Putamen (tissue), 1 donor: ENCODE measurements around the gene FGD2.

Experiments
- DNase-seq: peaks from one replicate; pipeline ENCODE4 v3.0.0-alpha.2; 2016; ENCODE audit warnings: low spot score

The FGD2 gene

GRCh38 chr6:36970892-36971842, 34.3 kb upstream of the FGD2 start:
- DNase-seq = no peak

GRCh38 chr6:36971921-36972673, 33.4 kb upstream of the FGD2 start:
- DNase-seq = no peak

DNA sequence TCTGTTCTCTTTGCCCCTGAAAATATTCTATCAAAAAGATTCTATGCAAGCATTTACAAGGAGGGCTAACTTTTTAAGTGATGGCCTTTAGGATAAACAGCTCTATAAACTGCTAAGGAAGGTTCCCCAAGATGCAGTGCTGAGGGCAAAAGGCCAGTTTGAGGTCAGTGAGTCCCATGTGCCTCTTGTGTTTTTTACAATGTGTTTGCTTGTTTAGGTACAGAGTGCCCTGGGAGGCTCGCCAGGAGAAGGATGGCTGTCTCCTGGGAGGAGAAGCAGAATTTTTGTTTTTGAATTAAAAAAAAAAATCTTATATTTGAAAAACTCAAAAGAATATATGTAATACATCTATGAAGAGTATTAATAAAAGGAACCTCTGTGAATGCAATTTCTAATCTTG, 32.3 kb upstream of the FGD2 start:
- DNase-seq = no peak

DNA sequence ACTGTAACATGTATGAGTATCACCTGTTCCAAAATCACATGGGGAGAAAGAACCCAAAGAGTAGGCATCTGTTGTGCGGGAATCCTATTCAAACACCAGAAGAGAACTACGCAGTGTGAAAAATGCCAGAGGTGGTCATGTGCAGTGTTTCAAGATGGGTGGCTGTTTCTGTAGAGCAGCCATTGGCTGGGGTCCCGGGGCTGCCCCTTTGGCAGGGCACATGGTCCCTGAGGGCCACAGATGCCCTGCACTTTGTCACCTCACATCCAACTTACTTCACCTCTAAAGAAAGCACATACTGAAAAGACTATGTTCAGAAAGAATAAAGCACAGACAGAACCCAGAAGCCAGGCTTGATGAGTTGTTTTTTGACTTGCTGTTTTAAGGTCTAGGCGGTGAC, 31.8 kb upstream of the FGD2 start:
- DNase-seq = no peak

DNA sequence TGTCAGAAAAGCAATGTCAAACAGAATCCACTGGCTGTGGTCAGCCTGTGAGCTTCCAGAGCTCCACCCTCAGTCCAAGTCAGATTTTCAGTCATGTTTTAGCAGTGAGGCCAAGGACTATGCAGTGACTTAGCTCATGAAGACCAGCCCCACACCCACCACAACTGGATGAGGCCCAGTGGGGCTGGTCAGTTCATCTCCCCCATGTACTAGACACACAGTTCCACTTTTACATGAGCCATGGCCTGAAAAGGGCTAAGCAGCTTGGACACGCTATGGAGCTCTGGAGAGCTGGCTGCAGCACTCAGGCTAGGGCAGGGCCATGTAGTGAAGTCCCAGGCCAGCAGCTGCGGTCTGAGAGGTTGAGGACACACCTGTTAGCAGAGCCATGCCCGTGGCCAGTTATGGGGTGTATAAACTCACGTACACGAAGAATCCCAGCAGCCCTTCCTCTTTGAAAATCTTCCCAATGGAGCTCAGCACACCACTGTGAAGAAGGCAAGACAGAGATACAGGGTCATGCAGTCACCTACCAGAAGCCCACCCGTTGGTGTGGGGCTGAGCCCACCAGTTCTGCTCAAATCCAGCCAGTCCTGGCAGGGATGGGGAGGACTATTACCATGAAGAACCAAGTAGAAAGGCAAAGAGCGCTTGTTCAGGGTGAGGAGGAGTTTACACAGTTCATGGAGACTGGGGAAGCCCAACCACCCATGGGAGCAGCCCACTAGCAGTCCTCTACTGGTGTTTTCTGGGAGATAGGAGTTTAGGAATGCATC, 30.0 kb upstream of the FGD2 start:
- DNase-seq = no peak

DNA sequence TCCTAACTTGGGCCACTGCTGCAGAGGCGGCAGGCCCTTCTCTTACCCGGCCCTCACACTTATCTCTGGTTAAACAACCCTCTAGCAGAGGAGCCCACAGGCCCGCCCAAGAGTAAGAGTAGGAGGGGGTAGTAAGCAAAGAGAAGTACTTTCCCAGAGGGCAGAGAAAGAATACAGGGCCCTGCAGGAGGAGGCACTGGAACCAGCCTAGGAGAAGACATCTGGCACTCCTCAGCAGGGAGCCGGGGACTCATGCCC, 29.5 kb upstream of the FGD2 start:
- no peak for DNase-seq

DNA sequence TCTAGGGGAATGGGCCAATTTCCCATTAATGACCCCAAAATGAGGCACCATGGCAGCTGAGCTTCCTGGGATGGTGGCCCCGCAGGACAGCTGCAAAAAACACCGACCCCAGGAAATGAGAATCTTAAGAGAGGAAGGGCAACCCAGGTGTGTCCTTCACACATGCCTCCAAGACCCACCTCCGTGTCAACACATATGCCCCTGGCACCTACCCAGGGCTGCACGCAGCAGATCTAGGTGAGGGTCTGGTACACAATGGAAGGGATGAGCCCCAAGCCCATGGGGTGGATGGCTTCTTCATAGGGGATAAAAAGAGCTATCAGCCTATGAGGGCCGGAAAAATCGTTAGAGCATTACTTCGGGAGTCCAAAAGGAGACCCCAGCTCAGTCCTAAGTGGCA, 28.9 kb upstream of the FGD2 start:
- DNase-seq = no peak

DNA sequence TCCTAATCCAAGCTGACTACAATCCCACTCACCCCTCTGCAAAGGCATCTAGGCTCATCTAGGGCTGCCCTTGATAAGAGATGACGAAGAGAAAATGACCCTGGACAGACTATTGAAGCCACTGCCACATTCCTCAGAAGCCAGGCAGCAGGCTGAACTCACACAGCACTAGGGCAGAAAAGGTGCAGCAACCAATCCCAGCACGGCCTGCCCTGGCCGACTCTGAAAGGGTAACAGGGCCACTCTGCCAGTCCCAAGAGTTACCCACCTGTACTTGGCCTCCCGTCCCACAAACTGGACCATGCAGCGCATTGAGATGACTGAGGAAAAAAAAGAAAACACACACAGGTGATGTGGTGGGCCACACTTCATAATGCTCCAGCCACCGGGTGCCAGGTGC, 28.5 kb upstream of the FGD2 start:
- DNase-seq = no peak

- no peak for DNase-seq
Observed at GRCh38 chr6:36977470-36977941, 27.9 kb upstream of the FGD2 start.

- no peak for DNase-seq
Observed at GRCh38 chr6:36978421-36979346, 26.8 kb upstream of the FGD2 start.

- peak; percentile 89 for DNase-seq
Observed at GRCh38 chr6:36979347-36979742, 26.1 kb upstream of the FGD2 start.

- no peak for DNase-seq
Observed at GRCh38 chr6:36980129-36980528, 25.3 kb upstream of the FGD2 start.

DNA sequence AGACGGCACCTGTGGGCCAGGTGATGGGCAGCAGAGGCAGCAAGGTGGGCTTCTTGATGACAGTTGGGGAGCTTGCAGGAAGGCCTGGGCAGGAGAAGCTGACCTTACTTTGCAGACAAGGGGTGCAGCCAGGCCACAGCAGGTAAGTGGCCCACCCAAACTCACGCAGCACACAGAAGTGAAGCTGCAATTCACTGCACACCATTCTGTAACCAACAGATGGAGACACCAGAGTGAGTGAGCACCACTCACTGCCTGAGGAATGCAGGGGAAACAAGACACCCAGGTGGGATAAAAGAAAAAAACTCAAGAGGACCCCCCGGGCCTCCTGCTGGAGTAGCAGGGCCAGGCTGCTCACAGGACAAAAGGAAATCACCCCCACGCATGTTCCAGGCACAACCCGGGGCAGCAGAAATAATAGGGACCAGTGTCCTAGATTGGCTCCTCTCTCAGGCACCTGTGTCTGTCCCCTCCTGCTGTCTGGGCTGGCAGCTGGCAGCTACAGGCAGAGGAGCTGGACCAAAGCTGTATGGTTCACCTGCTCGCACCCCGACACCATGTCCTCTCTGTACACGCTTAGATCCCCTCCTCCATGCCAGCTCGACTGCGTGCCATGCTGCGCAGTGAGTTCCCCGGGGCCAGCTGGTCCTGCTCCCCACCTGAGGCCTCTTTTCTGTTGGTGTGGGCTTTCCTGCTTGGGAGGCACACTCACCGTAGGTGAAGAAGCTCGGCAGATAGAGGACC, 24.4 kb upstream of the FGD2 start:
- no peak for DNase-seq

GRCh38 chr6:36983538-36983937, 21.9 kb upstream of the FGD2 start:
- no peak for DNase-seq

GRCh38 chr6:36984581-36985416, 20.7 kb upstream of the FGD2 start:
- DNase-seq = no peak

GRCh38 chr6:36985417-36985807, 20.0 kb upstream of the FGD2 start:
- DNase-seq = no peak

GRCh38 chr6:36985808-36986703, 19.4 kb upstream of the FGD2 start, which contains the start of gene MTCH1:
MTCH1 (minus strand) TSS chr6:36986196; CDS start chr6:36986173, 23 bp downstream.
- DNase-seq = peak; percentile 93

DNA sequence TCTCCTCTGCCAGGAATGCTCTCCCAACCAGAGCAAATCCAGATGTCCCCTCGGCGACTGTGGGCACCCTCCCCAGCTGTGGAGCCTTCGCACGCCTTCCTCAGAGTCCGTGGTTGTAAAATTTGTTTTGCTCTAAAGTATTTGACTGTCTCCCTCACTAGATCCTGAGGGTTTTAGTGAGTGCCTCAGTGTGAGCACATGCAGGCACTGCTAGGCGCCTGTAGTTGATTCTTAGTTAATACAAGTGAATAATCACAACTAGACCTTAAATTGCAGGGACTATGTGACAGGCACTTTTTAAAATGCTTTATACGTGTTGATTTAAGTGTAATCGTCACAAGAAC, 18.8 kb upstream of the FGD2 start:
- DNase-seq = no peak

GRCh38 chr6:36989264-36989663, 16.2 kb upstream of the FGD2 start:
- DNase-seq = no peak
